Measurements from ENCODE around the gene CDH7. TPM values are rescaled to one million over a fixed set of nuclear protein-coding genes. Genes with fewer than 3 reads are reported as not detected.

CDH7 gene, protein sequence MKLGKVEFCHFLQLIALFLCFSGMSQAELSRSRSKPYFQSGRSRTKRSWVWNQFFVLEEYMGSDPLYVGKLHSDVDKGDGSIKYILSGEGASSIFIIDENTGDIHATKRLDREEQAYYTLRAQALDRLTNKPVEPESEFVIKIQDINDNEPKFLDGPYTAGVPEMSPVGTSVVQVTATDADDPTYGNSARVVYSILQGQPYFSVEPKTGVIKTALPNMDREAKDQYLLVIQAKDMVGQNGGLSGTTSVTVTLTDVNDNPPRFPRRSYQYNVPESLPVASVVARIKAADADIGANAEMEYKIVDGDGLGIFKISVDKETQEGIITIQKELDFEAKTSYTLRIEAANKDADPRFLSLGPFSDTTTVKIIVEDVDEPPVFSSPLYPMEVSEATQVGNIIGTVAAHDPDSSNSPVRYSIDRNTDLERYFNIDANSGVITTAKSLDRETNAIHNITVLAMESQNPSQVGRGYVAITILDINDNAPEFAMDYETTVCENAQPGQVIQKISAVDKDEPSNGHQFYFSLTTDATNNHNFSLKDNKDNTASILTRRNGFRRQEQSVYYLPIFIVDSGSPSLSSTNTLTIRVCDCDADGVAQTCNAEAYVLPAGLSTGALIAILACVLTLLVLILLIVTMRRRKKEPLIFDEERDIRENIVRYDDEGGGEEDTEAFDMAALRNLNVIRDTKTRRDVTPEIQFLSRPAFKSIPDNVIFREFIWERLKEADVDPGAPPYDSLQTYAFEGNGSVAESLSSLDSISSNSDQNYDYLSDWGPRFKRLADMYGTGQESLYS
- total RNA-seq = under 0.01 and 0.19 TPM in 2 replicates

DNA sequence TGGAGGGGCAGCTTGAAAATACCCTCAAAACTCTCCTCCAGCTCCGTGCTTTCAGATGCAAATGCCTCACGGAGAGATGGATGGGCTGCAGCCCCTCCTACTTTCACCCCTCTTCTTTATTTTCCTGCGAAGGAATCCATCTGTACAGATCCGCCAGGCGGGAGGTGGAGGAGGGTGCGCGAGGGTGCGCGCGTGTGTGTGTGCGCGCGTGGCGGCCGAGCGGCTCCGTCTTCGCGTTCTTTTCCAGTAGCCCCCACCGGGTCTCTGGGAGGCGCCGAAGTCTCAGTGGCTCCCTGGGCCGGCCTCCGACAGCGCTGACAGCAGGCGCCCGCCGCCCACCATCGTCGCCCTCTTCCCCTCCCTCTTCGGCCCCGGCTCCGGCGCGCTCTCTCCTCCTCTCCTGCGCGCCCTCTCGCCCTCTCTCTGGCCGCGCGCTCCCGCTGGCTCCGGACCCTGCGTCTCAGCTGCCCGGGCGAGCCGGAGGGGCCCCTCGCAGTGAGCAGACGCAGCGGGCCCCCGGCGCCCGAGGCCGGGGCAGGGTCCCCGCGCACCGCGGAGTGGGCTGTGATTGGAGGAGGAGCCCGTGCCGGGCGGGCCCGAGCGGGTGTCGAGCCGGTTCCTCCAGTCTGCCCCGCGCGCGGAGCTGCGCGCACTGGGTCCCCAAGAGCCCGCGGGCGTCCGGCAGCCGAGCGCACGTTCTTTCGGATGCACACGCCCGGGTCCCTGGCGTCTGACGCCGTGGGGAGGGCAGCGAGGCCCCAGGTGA lies at the start of gene CDH7:
CDH7 (plus strand) TSS at position 624 of the 766 bp plus-strand sequence. CDS start 11,831 bp downstream, outside the sequence.
- no peak for DNase-seq (ENCODE audit: extremely low read depth, low read depth, low spot score)

DNA sequence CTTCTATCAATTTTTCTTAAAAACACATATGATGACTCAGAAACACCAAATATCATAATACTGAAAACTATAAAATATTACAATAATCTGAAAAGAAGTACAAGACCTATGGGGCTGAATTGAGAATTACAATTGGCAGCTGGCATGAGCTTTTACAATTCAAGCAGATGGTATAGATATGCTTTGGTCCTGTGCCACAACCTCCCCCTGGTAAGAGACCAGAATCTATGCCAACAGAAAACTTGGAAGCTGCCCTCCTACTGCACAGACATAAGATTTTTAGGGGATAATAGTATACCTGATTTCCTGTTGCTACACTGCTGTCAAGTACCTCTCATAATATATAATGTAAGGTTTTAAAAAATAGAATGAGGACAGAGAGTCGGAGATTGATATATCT lies 46.8 kb upstream of the CDH7 start:
- no peak for DNase-seq (ENCODE audit: extremely low read depth, low read depth, low spot score)

DNA sequence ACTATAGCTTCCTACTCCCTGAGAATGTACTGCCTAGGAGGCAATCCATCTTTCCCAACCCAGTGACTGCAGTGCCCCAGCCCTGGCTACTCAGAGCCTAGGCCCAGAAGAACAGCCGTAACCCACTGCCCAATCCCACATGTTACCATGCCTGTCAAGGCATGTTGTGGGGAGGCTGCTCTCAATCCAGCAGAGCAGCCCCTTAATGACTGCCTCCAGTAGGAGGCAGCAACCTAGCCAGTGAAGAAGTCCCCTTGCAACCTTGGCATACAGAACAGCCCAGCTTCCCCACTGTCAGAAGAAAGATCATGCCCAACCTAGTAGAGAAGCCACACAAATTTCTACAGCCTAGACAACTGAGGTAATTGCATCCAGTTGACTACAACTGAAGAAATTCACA lies 44.2 kb upstream of the CDH7 start:
- DNase-seq (ENCODE audit: extremely low read depth, low read depth, low spot score) = no peak

DNA sequence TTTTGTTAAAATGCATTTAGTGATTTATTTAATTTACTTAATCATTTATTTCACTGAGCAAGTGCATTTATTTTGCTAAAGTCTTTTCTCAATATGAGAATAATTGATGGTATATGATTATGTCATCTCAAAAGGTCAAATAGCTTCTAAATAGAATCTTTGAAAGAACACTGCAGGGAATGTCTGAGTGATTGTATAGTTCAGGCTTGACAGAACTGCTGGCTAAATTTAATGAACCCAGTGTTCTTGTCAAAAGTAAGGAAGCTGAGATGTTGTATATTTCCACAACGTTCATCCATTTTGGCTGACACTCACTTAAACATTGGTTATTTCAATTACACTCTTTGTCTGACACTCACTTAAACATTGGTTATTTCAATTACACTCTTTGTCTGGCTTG lies 39.3 kb upstream of the CDH7 start:
- no peak for DNase-seq (ENCODE audit: extremely low read depth, low read depth, low spot score)

DNA sequence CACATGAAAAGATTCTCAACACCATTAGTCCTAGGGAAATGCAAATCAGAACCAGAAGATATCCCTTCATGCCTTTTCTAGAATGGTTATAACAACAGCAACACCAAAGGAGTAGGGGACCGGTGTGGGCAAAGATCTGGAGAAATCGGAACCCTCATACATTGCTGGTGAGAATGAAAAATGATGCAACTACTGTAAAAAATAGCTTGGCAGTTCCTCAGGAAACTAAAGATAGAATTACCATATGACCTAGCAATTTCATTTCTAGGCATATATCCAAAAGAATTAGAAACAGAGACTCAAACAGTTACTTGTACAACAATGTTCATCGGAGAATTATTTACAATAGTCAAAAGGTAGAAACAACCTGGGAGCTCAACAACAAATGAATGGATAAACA lies 29.2 kb upstream of the CDH7 start:
- DNase-seq (ENCODE audit: extremely low read depth, low read depth, low spot score) = no peak

DNA sequence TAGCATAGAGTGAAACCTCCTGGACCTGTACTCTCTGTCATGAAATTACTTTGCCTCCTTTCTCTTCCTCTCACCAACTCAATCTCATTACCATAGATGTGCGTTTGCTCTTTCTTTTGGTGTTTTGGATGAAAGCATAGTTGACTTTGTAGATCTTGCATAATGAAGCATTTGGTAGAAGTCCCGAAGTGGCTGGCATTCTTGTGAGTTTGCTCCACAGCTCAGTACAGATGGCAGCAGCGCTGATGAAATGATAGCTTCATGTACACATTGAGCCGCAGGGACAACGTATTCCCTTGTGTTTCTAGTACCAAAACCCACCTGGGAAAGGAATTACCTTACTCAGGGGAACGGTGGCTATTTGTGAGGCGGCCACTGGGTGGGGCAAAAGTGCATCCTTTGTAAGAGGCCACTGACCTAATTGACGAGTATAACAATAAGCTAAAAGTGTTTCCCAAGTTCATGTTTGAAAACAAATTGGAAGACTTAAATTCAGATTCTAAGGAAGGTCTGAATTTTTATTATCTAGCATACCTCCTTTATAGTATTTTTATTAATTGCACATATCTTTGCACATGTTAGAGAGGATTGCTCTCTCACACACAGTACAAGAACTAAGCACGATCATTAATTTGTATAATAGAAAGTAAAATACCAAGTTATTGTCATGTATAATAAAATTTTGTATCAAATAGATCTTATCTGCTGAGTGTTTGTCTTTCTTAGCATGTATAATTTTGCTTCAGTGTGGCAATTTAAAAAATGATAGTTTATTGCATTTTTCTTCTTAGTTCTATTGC lies 25.4 kb upstream of the CDH7 start:
- DNase-seq (ENCODE audit: extremely low read depth, low read depth, low spot score) = no peak

DNA sequence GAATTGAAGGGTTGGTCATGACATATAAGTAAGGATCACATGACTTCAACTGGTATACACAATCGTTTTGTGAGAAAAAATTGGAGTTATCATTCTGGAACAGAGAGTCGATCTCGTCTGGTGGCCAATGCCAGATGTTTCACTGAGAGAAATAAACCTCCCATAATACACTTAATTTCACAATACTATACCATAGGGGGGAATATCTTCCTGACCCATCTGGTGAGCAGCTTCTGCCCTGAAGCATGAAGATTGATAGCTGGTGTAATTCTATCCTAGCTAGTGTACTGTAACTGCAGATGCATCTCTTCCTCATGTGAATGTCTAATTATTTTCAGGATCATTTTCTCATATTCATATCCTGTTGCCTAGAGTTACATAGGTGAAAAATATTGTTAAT lies 15.7 kb upstream of the CDH7 start:
- no peak for DNase-seq (ENCODE audit: extremely low read depth, low read depth, low spot score)

DNA sequence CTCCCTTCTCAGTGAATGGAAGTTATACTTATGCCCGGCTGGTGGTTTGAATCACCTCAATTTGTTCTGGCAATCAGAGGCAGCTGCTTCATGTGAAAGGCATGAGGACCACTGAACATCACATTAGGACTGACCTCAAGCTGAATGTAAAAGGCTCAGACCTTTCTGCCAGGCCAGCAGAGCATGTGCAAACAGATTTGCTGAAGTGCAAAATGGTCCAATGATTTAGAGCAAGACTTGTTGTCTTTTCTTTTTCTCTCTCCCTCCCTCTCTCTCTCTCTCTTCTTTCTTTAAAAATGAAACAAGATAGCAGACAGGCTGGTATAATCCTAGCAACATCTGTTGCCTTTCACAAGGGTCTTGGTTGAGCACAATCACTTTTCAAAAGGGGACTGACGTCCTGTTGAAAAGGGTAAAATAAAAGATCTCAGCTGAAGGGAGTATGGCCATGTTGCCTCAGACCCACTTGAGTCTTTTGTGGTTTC lies 13.3 kb upstream of the CDH7 start:
- no peak for DNase-seq (ENCODE audit: extremely low read depth, low read depth, low spot score)

DNA sequence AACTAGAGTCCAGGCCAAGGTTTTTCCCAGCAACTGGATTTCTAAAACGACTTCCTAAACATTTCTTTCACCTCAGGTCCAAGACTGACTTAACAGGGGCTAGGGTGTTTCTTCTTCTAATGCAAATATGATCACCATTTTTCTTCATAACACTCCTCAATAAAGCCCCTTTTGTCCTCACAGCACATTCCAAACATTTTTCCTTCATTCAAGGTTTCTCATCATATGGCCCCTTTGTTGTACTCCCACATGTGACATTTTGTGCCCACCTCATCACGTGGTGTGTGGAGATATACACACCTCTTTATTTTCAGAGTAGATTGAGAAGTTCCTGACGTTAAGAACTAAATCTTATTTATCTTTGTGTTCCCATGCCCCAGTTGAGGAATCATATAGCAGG lies 3.9 kb upstream of the CDH7 start:
- DNase-seq (ENCODE audit: extremely low read depth, low read depth, low spot score) = no peak

DNA sequence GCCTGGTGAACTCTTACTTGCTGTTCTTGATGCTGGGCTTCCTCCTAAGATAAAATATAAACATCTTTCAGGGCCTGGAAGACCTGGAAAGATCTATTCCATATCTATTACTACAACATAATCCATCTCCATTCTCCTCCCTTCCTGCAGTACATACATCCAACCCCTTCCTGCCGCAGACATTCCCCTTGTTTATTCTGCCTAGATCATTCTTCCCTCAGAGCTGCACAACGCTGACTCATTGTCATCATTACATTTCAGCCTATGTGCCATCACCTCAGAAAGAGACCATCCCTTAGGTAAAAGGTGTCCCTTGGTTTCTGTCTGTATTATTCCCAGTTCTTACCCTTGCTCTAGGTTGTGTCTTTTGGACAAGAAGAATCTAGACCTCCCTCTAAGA lies 2.5 kb upstream of the CDH7 start:
- DNase-seq (ENCODE audit: extremely low read depth, low read depth, low spot score) = no peak

DNA sequence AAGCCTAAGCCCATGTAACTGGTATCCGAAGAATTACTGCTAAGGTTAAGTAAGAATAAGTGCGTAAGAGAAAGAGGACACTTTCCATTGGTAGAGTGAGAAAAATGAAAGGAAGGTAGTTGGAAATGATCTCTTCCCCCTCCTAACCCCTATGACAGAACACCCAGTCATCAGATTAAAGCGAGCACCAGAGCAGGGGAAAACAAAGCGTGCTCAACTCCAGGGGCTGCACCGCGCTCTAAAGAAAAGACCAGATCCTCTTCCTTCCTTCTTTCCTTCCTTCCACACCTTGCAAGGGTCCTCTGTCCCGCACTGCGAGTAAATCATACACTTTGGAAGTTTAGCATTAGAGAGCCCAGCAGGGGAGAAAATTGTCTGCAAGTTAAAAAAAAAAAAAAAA lies 971 bp upstream of the CDH7 start:
- no peak for DNase-seq (ENCODE audit: extremely low read depth, low read depth, low spot score)

DNA sequence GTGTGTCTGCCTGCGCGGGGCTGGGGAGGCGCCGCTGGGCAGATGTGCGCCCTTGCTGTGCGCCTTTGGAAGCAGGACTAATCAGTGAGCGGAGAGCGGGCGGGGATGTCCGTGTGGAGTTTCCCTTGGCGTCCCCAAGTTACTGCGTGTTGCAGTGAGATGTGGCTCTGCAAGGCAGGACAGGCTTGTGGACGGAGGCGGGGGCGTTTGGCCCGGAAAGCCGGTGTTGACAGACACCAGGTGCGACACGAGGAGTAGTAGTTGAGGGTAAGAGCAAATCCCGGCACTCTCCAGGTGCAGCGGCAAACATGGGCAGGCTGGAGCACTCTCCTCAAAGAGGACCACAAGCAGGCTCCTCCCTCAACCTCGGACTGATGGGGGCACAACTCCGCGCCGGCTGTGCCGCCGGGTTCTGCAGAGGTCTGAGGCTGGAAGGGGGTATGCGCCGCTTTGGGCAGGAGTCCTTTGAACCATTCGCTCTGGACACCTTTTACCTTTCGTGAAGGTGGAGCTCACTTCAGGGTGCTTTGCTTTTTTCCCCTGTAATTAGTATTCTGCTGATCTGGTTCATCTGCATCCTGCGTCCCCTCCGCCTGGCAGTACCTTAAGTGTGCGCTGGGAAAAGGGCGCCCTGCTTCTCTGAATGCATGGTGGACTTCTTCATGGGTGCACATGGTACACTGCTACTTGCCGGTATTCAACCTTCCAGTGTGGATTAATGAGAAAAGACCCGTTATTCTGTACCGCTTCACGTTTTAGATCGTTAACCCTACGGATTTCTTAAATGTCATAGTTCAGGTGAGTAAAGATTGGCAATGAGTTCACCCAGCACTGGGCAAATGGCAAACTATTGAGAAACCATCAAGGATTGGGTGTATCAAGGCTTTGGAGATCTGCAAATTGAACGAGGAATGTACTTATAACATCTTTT lies 608 bp downstream of the CDH7 start:
- DNase-seq (ENCODE audit: extremely low read depth, low read depth, low spot score) = no peak

DNA sequence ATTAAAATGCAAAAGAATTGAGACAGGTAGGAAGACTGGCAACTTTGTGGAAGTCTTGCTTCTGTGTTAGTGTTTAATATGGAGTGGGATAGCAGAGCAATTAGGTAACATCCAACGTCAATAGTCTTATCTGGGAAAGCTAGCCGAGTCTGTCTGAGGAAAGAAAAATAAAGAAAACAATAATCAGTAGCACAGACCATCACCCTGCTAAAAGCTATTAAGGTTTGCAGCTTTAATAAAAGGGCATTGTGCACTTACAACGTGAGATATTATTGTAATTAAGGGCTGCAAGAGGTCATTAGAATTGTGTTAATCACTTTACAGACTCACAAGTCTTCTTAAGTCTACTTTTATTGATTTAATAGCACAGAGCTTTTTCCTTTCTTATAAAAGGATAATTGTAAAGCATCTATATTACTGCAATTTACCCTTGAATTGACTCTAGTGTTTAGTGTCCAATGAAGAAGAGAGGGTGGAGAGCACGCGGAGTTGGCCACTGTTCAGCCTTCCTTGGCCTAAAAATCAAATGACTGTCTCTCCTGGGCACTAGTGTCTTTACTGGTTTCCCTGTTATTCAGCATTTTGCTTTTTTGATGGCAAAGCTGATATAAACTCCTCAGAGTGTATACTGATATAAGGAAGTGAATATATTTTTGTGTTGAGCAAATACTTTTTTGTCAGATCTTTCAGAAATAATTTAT lies 2.0 kb downstream of the CDH7 start:
- DNase-seq (ENCODE audit: extremely low read depth, low read depth, low spot score) = no peak

DNA sequence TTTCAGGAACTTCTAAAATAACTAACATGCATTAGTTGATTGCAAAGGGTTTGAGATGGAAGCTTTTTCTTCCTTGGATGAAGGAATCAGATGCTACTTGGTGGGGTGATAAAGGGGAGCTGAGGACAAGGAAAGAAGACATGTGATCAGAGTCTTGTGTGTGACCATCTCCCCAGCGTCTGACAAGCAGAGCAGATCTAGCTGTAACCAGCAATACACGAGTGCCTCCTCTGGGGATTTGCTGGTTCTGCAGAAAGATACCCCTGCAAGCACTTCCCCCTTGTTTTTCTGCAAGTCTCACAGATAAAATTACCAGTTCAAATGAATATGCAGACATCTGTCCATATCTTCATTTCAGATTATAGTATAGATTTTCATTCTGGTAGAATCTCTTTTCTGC lies 2.7 kb downstream of the CDH7 start:
- DNase-seq (ENCODE audit: extremely low read depth, low read depth, low spot score) = no peak

DNA sequence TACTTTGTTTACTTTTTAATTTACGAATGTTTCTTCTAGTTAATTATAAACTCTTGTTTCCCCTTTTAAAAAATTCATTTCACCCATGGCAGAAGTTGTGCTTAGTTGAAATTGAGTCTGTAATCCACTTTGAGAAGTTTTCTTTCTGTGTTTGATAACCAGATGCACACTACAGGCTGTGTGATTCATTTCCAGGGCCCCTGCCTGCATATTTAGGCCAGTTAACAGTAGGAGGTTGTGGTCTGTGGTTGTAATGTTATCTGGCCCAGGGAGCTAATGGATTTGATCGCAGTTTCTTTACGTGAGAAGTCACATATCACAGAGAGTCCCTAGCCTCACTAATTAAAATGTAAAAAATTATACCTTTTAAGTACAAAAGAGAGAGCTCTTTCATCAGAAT lies 3.3 kb downstream of the CDH7 start:
- no peak for DNase-seq (ENCODE audit: extremely low read depth, low read depth, low spot score)

DNA sequence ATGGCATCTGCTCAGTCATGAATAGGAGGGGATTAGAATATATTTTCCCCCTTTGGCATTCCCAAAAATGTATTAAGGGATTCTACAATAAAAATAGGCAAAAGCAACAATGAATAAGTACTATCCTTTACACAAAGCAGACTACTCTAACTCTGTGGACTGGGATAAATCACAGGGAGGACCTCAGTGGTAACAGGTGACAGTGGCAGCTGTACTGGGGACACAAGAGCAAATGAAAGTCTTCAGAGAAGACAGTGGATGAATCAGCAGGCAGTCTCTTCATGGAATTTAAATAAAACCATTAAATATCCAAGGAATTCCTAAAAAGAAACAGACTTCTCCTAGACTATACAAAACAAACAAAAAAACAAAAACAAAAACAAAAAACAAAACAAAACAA lies 4.8 kb downstream of the CDH7 start:
- DNase-seq (ENCODE audit: extremely low read depth, low read depth, low spot score) = no peak

DNA sequence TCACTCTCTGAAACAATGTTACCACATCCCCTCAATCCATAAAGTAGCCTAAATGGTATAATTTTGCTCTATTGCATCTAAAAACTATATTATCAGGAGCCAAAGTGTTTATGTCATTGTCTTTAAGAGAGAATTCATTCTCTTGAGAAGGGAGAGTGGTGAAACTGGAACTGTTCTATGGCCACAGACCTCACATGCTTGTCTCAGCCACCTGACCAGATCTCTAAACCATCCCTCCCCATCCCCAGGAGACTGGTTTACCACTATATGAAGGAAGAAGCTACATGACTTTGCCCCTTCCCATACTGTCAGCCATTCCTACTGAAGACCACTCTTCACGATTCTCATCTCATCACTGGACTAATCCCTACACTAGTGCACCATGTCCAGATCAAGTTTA lies 9.6 kb downstream of the CDH7 start:
- no peak for DNase-seq (ENCODE audit: extremely low read depth, low read depth, low spot score)

DNA sequence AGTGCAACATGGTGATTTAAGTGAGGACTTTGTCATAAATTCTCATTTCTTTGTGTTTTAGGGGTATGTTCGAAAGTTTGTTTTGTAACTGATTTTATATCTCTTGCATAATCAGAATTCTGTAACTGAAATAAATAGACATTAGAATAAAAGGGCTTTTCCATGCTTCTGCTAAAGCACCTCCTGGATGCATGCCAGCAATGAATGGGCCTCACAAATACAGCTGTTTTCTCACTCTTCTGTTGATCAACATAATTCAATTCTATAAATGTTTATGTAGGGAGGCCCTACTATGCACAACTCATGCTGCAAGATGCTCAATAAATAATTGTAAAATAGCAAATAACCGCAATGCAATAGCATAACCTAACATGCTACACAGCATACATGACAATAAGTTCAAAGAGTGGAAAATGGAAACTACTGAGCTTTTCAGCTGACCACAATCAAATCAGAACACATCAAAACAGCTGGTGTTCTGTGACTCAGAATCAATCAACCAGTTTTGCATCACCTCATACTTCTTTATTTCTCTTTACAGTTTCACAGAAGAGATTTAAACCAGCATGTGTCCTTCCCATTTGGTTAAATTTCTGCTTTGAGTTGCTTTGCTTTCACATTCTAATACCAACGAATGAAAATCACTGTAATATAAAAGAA lies 11.0 kb downstream of the CDH7 start:
- DNase-seq (ENCODE audit: extremely low read depth, low read depth, low spot score) = no peak

Measured in glomerular endothelial cell (primary cell).